Measurements from ENCODE around the gene NXN.

NXN gene

DNA sequence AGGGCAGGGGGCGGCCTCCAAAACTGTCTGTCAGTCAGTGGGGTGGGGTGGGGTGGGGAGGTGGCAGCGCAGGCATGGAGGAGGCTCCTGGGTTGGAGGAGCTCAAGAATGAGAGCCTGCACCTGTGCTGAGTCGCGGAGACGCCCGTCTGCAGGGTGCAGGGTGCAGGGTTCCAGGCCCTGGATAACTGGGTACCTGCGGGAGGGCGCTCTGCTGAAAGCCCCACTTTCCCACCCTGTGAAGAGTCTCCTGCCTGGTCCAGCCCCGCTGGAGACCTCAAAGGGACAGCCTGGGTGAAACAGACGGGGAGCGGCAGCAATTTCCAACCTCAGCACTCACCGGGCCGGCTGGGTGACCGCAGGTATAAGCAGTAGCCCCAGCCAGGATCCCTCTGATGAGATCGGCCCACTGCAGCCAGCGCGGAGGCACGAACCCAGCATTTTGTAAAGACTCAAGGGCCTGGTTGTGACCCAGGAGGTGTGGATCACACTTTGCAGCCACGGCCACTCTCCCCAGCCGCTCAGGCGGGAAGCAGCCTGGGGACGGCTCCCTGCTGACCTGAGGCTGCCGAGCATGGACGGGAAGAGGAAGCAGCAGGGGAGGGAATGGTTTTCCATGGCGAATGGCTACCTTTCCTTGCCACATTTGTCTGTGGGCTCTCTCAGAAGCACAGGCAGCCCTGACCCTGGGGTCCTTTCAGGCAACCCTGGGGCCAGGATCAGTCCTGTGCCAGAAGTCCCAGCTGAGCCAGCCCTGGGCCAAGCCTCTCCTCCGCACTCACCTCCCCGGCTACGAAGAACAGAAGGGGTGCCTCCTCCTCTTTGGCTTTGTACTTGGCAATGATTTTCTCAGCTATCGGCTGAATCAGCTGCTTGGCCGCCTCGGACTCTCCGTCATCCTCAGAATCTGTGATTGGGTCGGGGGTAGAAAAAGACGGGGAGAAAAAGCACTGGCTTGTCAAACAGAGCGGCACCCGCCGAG lies 176.4 kb downstream of the NXN start:
- TF ChIP-seq, protein P1, sequence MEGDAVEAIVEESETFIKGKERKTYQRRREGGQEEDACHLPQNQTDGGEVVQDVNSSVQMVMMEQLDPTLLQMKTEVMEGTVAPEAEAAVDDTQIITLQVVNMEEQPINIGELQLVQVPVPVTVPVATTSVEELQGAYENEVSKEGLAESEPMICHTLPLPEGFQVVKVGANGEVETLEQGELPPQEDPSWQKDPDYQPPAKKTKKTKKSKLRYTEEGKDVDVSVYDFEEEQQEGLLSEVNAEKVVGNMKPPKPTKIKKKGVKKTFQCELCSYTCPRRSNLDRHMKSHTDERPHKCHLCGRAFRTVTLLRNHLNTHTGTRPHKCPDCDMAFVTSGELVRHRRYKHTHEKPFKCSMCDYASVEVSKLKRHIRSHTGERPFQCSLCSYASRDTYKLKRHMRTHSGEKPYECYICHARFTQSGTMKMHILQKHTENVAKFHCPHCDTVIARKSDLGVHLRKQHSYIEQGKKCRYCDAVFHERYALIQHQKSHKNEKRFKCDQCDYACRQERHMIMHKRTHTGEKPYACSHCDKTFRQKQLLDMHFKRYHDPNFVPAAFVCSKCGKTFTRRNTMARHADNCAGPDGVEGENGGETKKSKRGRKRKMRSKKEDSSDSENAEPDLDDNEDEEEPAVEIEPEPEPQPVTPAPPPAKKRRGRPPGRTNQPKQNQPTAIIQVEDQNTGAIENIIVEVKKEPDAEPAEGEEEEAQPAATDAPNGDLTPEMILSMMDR (IDR thresholded peaks at IDR 0.05; ENCODE audit: extremely low read depth, missing control alignments), result no peak
- no peak for DNase-seq (ENCODE audit: low spot score)

DNA sequence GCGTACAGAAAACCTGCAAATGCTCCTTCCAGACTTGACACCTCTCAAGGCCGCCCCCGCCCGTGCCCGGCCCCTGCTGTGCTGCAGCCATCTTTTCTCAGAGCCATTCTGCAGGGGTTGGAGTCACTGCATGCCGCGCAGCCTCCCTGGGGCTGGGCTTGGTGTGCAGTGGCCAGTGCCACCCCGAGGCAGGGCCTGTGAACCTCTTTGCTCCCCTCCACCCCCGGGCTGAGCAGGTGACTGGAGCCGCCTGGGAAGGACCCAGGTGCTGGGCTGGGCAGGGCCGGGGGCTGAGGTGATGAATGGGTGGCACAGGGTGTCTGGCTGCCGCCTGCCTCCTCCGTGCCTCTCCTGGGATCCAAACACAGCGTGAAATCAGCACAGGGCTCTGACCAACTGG lies 177.1 kb downstream of the NXN start:
- DNase-seq (ENCODE audit: low spot score), result no peak
- TF ChIP-seq, protein P1 (IDR thresholded peaks at IDR 0.05; ENCODE audit: extremely low read depth, missing control alignments), result no peak

DNA sequence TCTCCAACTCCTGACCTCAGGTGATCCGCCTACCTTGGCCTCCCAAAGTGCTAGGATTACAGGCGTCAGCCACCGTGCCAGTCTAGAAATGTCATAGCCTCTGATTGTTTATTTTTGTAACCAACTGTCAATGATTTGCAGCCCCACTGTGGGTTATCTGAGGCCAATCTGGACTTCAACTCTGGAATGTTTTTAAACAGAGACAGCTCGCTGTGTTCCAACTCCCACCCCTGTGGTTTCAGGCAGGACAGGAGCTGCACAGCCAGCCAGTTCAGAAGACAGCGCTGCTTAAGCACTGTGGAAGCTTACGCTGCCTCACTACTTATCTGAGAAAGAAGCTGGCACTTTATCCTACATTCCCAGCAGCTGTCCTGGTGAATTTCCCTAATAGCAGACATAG lies 177.9 kb downstream of the NXN start:
- TF ChIP-seq, protein P1 (IDR thresholded peaks at IDR 0.05; ENCODE audit: extremely low read depth, missing control alignments), result no peak
- no peak for DNase-seq (ENCODE audit: low spot score)

DNA sequence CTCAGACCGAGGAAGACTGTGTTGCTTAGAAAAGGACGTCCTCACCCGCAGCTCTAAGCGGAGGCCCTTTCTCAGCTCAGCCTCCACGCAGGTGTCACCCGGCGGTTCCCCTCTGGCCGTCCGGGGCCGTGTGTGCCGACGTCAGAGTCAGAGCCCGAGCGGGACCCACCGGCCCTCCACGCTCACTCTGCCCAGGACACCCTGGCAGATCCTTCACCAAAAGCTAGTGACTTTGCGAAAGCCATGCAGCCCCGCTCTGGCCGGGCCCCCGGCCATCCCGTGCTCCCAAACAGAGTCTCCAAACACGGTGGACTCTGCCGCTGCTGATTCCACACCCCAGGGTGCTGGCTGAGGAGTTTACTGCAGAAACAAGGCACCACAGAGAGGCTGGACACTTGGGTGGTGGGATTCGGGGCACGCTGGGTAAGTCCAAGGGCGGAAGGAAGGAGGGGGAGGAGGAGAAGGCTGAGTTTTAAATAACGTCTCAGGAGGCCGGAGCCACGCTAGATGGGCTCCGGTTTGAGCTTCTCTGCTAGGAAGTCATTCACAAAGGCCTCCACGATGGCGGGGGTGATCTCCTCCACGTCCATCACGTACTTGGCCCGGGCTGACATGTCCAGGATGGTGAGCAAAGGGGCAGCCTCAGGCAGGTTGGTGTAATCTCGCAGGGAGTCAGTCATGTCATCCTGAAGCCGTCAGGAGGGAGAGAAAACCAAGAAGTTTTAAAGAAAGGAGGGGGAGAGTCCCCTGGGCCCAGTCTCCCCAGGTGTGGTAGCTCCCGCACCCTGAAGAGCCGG lies 178.9 kb downstream of the NXN start:
- TF ChIP-seq, protein P1 (IDR thresholded peaks at IDR 0.05; ENCODE audit: extremely low read depth, missing control alignments), result no peak
- DNase-seq (ENCODE audit: low spot score), result no peak

DNA sequence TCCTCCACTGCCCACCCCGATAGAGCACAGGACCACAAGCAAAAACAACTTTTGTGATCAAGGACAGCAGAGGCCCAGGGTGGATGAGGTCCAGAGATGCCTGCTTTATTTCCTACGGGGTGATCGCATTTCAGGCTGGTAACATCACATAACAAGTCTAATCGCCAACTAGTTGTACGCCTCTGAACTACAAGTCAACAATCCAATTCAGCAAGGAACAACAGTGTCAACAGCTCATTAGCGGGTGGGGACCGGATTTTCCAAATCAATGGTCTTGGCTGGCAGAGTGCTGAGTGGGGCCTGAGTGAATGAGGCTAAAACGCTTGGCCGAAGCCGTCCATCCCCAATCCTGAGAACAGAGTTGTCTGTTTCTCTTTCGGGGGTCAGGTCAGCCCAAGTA lies 180.3 kb downstream of the NXN start:
- TF ChIP-seq, protein P1 (IDR thresholded peaks at IDR 0.05; ENCODE audit: extremely low read depth, missing control alignments), result no peak
- no peak for DNase-seq (ENCODE audit: low spot score)

DNA sequence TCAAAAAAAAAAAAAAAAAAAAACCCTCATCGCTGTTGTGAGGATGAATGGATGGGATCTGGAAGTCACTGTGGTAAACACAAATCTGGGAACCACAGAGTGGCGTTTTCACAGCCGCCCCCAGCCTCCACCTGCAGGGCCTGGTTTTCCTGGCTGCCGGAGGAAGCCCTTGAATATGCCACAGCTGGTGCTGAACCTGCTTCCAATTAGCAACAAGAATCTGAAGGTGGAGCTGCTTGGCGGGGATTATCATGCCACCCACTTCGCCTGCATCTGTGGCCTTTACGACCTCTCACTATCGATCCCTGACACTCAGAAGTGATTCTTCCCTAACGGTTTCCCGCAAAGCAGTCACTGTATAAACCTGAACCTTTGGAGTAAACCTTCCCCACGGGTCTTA lies 181.3 kb downstream of the NXN start:
- DNase-seq (ENCODE audit: low spot score), result no peak
- TF ChIP-seq, protein P1 (IDR thresholded peaks at IDR 0.05; ENCODE audit: extremely low read depth, missing control alignments), result no peak

All from GM20000 (cell line).